HepG2 (cell line): ENCODE results near the gene CAMTA2. TPM values are rescaled to one million over a fixed set of nuclear protein-coding genes. Genes with fewer than 3 reads are reported as not detected.

ENCODE experiments used
- AGO2 ChIP-seq: fragments of 200-400 bp; formaldehyde crosslinking; optimal IDR thresholded peaks from 2 replicates; pipeline ENCODE3; 2017; ENCODE audit warnings: mild to moderate bottlenecking, low read depth, low read length, moderate library complexity
- BHLHE40 ChIP-seq: IDR thresholded peaks from 2 replicates; pipeline ENCODE4 v1.6.1; 2011; ENCODE audit warnings: low read length, improper control_type of control experiment
- CBFB ChIP-seq: sonication (generic); formaldehyde crosslinking; IDR thresholded peaks from 2 replicates; pipeline ENCODE4 v1.4.0; 2020; ENCODE audit warnings: missing genetic modification reagents
- FOXK2 ChIP-seq: fragments of 450-650 bp; IDR thresholded peaks from 2 replicates; pipeline ENCODE4 v1.6.1; 2016
- NRL ChIP-seq: sonication (generic); formaldehyde crosslinking; IDR thresholded peaks from 2 replicates; pipeline ENCODE4 v1.5.0; 2020; ENCODE audit warnings: missing genetic modification reagents, mild to moderate bottlenecking, moderate library complexity, borderline replicate concordance
- SSRP1 ChIP-seq: IDR thresholded peaks from 2 replicates; pipeline ENCODE4 v1.6.1; 2016; ENCODE audit warnings: control low read depth
- XBP1 ChIP-seq: sonication (generic); formaldehyde crosslinking; IDR thresholded peaks from 2 replicates; pipeline ENCODE4 v1.5.0; 2020; ENCODE audit warnings: missing genetic modification reagents
- ZNF33A ChIP-seq: sonication (generic); formaldehyde crosslinking; IDR thresholded peaks from 2 replicates; pipeline ENCODE4 v1.5.1; 2020; ENCODE audit warnings: missing genetic modification reagents, mild to moderate bottlenecking, moderate library complexity, borderline replicate concordance
- ZNF567 ChIP-seq: sonication (generic); formaldehyde crosslinking; IDR thresholded peaks from 2 replicates; pipeline ENCODE4 v1.8.1; 2023; ENCODE audit warnings: mild to moderate bottlenecking, missing genetic modification reagents, borderline replicate concordance
- ZNF572 ChIP-seq: sonication (generic); formaldehyde crosslinking; IDR thresholded peaks from 2 replicates; pipeline ENCODE4 v1.5.1; 2020; ENCODE audit warnings: mild to moderate bottlenecking, missing genetic modification reagents
- ZZZ3 ChIP-seq: sonication (generic); formaldehyde crosslinking; IDR thresholded peaks from 2 replicates; pipeline ENCODE4 v1.4.0; 2020; ENCODE audit warnings: missing genetic modification reagents, mild to moderate bottlenecking, borderline replicate concordance
- polyA plus RNA-seq, 8 experiments: library from polyadenylated mRNA; depleted of rRNA in 3 of 8; stranded (reverse) in 7 of 8; unstranded in 1 of 8; fragments of >200 nt; fragmentation: Illumina TruSeq in 4 of 8; extraction: Trizol in 4 of 8; gene quantifications; 2 replicates each; pipeline versions ENCODE4 v1.2.1 to v1.2.3, GENCODE V29; 2011 to 2016; ENCODE audit warnings: low read depth in 4 of 8, missing spikeins in 1 of 8, mixed read lengths in 1 of 8; ENCODE audit not compliant: insufficient read depth in 1 of 8
- total RNA-seq, 5 experiments: library from RNA; depleted of rRNA; stranded (reverse); fragments of >200 nt; fragmentation: Illumina TruSeq; extraction: Trizol; gene quantifications; 2 replicates each; pipeline ENCODE4 v1.2.3, GENCODE V29; 2016; ENCODE audit warnings: low read depth in 1 of 5
- TF ChIP-seq, protein P1 (sequence below), 2 experiments: fragments of 450-650 bp in 1 of 2; sonication (generic) in 1 of 2; formaldehyde crosslinking in 1 of 2; IDR thresholded peaks; 2 replicates each; pipeline versions ENCODE4 v1.6.1 to v1.8.0; 2016 to 2022; ENCODE audit warnings: antibody characterized with exemption in 1 of 2, mild to moderate bottlenecking in 1 of 2, missing genetic modification reagents in 1 of 2
- TF ChIP-seq, protein P2 (sequence below): sonication (generic); formaldehyde crosslinking; IDR thresholded peaks from 2 replicates; pipeline ENCODE4 v1.5.1; 2020; ENCODE audit warnings: mild to moderate bottlenecking, missing genetic modification reagents, moderate library complexity

The CAMTA2 gene
- total and polyA plus RNA-seq, 2 of the 13 experiments (the other 11 are each of a cell fraction or from before 2014, with no cell fraction given): 4.1 to 7.1 TPM

DNA sequence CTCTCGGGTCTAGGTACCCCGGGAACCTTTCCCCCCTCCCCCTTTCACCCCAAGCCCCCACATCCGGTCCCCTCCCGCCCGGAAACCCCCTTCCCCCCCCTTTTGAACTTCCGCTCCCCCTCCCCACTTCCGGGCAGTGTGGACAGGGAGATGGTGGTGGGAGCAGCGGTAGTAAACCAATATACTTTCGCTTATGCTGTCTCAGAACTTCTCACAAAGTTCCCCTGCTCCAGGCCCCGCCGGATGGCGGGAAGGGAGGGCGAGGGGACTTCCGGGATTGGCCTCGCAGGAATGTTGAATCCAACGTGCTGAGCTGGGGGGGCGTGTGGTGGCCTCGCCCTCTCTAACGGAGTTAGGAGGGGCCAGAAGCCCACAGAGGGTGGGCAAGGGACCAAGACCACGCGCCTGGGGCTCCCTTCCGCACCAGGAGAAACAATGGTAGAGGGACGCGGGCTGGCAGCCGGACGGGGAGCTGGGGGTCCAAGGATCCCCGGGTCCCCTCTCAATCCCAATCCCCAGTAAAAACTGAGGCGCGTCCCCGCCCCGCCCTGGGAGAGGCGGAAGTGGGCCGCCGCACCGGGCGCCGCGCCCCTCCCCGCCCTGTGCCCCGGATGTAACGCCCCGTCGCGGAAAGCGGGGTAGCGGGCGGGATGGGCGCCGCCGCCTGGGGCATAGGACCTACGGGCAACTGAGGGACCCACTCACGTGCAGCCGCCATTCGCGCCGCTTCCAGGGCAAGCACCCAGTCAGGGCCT is 39.9 kb downstream of the CAMTA2 start (continued):
- TF ChIP-seq, protein P1, sequence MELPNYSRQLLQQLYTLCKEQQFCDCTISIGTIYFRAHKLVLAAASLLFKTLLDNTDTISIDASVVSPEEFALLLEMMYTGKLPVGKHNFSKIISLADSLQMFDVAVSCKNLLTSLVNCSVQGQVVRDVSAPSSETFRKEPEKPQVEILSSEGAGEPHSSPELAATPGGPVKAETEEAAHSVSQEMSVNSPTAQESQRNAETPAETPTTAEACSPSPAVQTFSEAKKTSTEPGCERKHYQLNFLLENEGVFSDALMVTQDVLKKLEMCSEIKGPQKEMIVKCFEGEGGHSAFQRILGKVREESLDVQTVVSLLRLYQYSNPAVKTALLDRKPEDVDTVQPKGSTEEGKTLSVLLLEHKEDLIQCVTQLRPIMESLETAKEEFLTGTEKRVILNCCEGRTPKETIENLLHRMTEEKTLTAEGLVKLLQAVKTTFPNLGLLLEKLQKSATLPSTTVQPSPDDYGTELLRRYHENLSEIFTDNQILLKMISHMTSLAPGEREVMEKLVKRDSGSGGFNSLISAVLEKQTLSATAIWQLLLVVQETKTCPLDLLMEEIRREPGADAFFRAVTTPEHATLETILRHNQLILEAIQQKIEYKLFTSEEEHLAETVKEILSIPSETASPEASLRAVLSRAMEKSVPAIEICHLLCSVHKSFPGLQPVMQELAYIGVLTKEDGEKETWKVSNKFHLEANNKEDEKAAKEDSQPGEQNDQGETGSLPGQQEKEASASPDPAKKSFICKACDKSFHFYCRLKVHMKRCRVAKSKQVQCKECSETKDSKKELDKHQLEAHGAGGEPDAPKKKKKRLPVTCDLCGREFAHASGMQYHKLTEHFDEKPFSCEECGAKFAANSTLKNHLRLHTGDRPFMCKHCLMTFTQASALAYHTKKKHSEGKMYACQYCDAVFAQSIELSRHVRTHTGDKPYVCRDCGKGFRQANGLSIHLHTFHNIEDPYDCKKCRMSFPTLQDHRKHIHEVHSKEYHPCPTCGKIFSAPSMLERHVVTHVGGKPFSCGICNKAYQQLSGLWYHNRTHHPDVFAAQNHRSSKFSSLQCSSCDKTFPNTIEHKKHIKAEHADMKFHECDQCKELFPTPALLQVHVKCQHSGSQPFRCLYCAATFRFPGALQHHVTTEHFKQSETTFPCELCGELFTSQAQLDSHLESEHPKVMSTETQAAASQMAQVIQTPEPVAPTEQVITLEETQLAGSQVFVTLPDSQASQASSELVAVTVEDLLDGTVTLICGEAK (IDR thresholded peaks at IDR 0.05): no peak
- TF ChIP-seq, protein P1 (CRISPR knock-in tag; IDR thresholded peaks at IDR 0.05): 0 out of 2 replicates have a peak, but pooled peaks have one; percentile 5
- TF ChIP-seq NRL (peak; percentile 62; the same call in 1 of the 2 replicates), ZNF567 (0 out of 2 replicates have a peak, but pooled peaks have one; percentile 78), ZZZ3 (CRISPR knock-in tag) (0 out of 2 replicates have a peak, but pooled peaks have one; percentile 16), SSRP1 (no peak), ZNF33A (CRISPR knock-in tag) (no peak), XBP1 (no peak), CBFB (0 out of 2 replicates have a peak, but pooled peaks have one; percentile 7), BHLHE40 (no peak), AGO2 (peak; percentile 99), FOXK2 (no peak), ZNF572 (no peak)
- TF ChIP-seq, protein P2, sequence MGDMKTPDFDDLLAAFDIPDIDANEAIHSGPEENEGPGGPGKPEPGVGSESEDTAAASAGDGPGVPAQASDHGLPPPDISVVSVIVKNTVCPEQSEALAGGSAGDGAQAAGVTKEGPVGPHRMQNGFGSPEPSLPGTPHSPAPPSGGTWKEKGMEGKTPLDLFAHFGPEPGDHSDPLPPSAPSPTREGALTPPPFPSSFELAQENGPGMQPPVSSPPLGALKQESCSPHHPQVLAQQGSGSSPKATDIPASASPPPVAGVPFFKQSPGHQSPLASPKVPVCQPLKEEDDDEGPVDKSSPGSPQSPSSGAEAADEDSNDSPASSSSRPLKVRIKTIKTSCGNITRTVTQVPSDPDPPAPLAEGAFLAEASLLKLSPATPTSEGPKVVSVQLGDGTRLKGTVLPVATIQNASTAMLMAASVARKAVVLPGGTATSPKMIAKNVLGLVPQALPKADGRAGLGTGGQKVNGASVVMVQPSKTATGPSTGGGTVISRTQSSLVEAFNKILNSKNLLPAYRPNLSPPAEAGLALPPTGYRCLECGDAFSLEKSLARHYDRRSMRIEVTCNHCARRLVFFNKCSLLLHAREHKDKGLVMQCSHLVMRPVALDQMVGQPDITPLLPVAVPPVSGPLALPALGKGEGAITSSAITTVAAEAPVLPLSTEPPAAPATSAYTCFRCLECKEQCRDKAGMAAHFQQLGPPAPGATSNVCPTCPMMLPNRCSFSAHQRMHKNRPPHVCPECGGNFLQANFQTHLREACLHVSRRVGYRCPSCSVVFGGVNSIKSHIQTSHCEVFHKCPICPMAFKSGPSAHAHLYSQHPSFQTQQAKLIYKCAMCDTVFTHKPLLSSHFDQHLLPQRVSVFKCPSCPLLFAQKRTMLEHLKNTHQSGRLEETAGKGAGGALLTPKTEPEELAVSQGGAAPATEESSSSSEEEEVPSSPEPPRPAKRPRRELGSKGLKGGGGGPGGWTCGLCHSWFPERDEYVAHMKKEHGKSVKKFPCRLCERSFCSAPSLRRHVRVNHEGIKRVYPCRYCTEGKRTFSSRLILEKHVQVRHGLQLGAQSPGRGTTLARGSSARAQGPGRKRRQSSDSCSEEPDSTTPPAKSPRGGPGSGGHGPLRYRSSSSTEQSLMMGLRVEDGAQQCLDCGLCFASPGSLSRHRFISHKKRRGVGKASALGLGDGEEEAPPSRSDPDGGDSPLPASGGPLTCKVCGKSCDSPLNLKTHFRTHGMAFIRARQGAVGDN (CRISPR knock-in tag): peak; percentile 78
